Measurements from ENCODE around the gene HYDIN. TPM values are rescaled to one million over a fixed set of nuclear protein-coding genes. Genes with fewer than 3 reads are reported as not detected.
"Not testable (repeated sequence)": the region's sequence is repeated elsewhere in the genome, so short reads cannot be mapped to it uniquely, and the experiment has no call there.

HYDIN gene
- total and polyA plus RNA-seq, 9 of the 15 experiments (the other 6 are each of a cell fraction or from before 2014, with no cell fraction given) = 0.08 to 0.43 (median 0.14) TPM; not detected in 1

DNA sequence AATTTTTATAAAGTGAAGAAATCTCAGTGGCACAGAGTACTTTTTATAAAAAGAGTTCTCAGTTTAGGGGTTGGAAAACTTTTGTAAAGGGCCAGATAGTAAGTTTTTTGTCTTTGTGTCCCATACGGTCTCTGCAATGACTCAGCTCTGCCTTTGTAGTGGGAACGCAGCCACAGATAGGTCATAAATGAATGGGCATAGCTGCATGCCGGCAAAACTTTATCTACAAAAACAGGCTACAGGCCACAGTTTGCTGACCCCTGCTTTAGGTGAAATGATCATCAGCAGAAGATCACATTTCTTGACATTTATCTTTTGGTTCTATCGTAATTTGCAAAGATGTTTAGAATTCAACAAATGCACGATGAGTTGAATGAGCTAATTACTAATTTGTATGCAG lies 365.8 kb downstream of the HYDIN start:
- POLR2A ChIA-PET; H3K79me2 ChIP-seq (ENCODE audit: control insufficient read depth, insufficient read depth, low read length); H3K4me1 ChIP-seq (replicated peaks in 1 of 2; ENCODE audit: control insufficient read depth in 2 of 2, insufficient read depth in 2 of 2, low read length in 2 of 2); H3K9ac ChIP-seq (ENCODE audit: insufficient read depth in 1 of 2, low read depth in 2 of 2, low read length in 2 of 2); H2AFZ ChIP-seq (ENCODE audit: low read depth, low read length); H3K4me2 ChIP-seq (ENCODE audit: insufficient read depth, low read length); in situ Hi-C loops (cut with MboI); H3K9me1 ChIP-seq (ENCODE audit: control insufficient read depth, insufficient read depth, low read length); H3K27me3 ChIP-seq (ENCODE audit: control insufficient read depth in 2 of 2, insufficient read depth in 2 of 2, low read length in 2 of 2); H3K36me3 ChIP-seq (ENCODE audit: control insufficient read depth, insufficient read depth, low read length); intact Hi-C loops (cut with micrococcal nuclease); H3K27ac ChIP-seq (ENCODE audit: extremely low read depth, low read depth, low read length); H4K20me1 ChIP-seq (replicated peaks; ENCODE audit: control insufficient read depth, insufficient read depth, low read length); H3K9me3 ChIP-seq (replicated peaks; ENCODE audit: control insufficient read depth, insufficient read depth, low read depth, low read length); H3K4me3 ChIP-seq; BruUV-seq (replicated peaks); CTCF ChIA-PET (ENCODE audit: low intra/inter-chr PET ratio): not testable (repeated sequence)
- WGBS (ENCODE audit: insufficient coverage, low coverage, missing lambda C conversion rate) = 0% methylated on average over 5 of the region's 5 CpGs
- ATAC-seq = peak; percentile 83
- TF ChIP-seq CBFA2T3 (IDR thresholded peaks at IDR 0.05) (peak; percentile 21; the same call in 1 of the 2 replicates), ARID1B (IDR thresholded peaks at IDR 0.05) (peak; percentile 12; the same call in 1 of the 2 replicates), NFE2 (IDR thresholded peaks at IDR 0.05; ENCODE audit: low read depth) (peak; percentile 62), TAL1 (IDR thresholded peaks at IDR 0.05) (peak; percentile 16; the same call in 1 of the 2 replicates)
- TF ChIP-seq, protein P1, sequence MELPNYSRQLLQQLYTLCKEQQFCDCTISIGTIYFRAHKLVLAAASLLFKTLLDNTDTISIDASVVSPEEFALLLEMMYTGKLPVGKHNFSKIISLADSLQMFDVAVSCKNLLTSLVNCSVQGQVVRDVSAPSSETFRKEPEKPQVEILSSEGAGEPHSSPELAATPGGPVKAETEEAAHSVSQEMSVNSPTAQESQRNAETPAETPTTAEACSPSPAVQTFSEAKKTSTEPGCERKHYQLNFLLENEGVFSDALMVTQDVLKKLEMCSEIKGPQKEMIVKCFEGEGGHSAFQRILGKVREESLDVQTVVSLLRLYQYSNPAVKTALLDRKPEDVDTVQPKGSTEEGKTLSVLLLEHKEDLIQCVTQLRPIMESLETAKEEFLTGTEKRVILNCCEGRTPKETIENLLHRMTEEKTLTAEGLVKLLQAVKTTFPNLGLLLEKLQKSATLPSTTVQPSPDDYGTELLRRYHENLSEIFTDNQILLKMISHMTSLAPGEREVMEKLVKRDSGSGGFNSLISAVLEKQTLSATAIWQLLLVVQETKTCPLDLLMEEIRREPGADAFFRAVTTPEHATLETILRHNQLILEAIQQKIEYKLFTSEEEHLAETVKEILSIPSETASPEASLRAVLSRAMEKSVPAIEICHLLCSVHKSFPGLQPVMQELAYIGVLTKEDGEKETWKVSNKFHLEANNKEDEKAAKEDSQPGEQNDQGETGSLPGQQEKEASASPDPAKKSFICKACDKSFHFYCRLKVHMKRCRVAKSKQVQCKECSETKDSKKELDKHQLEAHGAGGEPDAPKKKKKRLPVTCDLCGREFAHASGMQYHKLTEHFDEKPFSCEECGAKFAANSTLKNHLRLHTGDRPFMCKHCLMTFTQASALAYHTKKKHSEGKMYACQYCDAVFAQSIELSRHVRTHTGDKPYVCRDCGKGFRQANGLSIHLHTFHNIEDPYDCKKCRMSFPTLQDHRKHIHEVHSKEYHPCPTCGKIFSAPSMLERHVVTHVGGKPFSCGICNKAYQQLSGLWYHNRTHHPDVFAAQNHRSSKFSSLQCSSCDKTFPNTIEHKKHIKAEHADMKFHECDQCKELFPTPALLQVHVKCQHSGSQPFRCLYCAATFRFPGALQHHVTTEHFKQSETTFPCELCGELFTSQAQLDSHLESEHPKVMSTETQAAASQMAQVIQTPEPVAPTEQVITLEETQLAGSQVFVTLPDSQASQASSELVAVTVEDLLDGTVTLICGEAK (IDR thresholded peaks at IDR 0.05) = 0 out of 2 replicates have a peak, but pooled peaks have one; percentile 23
- TF ChIP-seq, protein P1 (CRISPR knock-in tag; IDR thresholded peaks at IDR 0.05) = not testable (repeated sequence)
- DNase-seq (ENCODE audit: extremely low read depth in 1 of 4, low spot score in 3 of 4) = peak in 1 of 4 experiments; percentile 6
- FAIRE-seq = peak; percentile 83
